Activated CD4-positive, alpha-beta T cell treated with anti-CD3 and anti-CD28 coated beads for 36 hours (primary cell): ENCODE measurements around the gene NPAS2. TPM values are rescaled to one million over a fixed set of nuclear protein-coding genes. Genes with fewer than 3 reads are reported as not detected.

Experiments used
- ATAC-seq: fragments of 200-7000 bp; cut with Tn5 transposase; one replicate; pipeline ENCODE4 v1.10.0; 2021; ENCODE audit warnings: mild to moderate bottlenecking, moderate library complexity
- CTCF ChIA-PET: fragments of 350-600 bp; sonication (Branson Sonifier 250); formaldehyde crosslinking; loops from one replicate; lab custom pipeline; 2021; ENCODE audit warnings: antibody characterized with exemption; lab: Charles Lee
- POLR2A ChIA-PET: fragments of 350-600 bp; sonication (Branson Sonifier 250); formaldehyde crosslinking; loops from one replicate; lab custom pipeline; 2021; ENCODE audit warnings: antibody characterized with exemption, inconsistent platforms; lab: Charles Lee
- DNase-seq: peaks from one replicate; pipeline ENCODE4 v3.0.0-alpha.2; 2020
- H3K27ac Mint-ChIP-seq: one replicate; pipeline ENCODE4 v1.8.0; 2021; ENCODE audit warnings: mixed read lengths
- H3K27me3 Mint-ChIP-seq: one replicate; pipeline ENCODE4 v1.8.0; 2021; ENCODE audit warnings: mixed read lengths
- H3K36me3 Mint-ChIP-seq: one replicate; pipeline ENCODE4 v1.8.0; 2021; ENCODE audit warnings: low read depth, mixed read lengths
- H3K4me1 Mint-ChIP-seq: one replicate; pipeline ENCODE4 v1.8.0; 2021; ENCODE audit warnings: mixed read lengths
- H3K4me3 Mint-ChIP-seq: one replicate; pipeline ENCODE4 v1.8.0; 2021; ENCODE audit warnings: mild to moderate bottlenecking, moderate library complexity, mixed read lengths
- H3K9me3 Mint-ChIP-seq: one replicate; pipeline ENCODE4 v1.8.0; 2021; ENCODE audit warnings: low read depth, mixed read lengths
- intact Hi-C, 2 experiments: fragments of 100-400 bp; cut with DNase I in 1 of 2; cut with micrococcal nuclease in 1 of 2; formaldehyde crosslinking; loops; one replicate each; pipeline versions ENCODE4 v1.14.2 to v1.15.1; 2022 to 2024; cut with DNase I, micrococcal nuclease
- total RNA-seq, 2 experiments: library from RNA; stranded (reverse); gene quantifications; one replicate each; pipeline ENCODE4 v1.2.3, GENCODE V29; 2021

The NPAS2 gene
- total RNA-seq, 2 experiments from 2014 or later, result 7.7 to 12.0 TPM

DNA sequence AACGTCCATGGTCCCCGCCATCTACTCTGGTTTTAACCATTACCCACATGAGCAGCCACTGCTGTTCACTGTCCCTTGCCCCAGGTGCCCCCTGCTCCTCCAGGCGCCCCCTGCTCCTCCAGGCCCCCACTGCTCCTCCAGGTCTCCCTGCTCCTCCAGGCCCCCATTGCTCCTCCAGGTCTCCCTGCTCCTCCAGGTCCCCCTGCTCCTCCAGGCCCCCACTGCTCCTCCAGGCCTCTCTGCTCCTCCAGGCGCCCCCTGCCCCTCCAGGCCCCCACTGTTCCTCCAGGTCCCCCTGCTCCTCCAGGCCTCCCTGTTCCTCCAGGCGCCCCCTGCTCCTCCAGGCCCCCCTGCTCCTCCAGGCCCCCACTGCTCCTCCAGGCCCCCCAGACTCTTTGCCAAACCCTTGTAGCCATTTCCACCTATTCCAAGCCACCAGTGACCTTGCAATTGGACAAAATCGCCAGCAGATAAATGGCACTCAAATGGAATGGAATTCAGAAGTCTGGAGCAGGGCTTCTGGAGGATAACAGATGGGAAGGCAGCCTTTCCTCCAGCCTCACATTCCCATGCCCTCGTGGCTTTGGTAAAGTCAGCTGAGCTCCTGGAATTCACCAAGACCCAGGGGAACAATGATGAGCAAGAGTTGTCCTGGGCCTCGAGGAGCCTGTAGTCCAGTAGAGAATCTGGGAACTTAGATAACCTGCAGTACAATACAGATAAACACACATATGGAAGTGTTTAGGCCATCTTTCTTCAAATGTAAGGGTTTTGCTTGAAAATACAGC, 168.9 kb downstream of the NPAS2 start:
- POLR2A ChIA-PET, result interaction anchor here (0.6 kb wide), 1 partner anchor 385 kb away, joined by 4 read pairs; no protein-coding TSS in a partner anchor
- CTCF ChIA-PET, result interaction anchor here (0.6 to 4.4 kb wide), 5 partner anchors 59 to 394 kb away, joined by 3 to 30 read pairs (median 10); no protein-coding TSS in a partner anchor

DNA sequence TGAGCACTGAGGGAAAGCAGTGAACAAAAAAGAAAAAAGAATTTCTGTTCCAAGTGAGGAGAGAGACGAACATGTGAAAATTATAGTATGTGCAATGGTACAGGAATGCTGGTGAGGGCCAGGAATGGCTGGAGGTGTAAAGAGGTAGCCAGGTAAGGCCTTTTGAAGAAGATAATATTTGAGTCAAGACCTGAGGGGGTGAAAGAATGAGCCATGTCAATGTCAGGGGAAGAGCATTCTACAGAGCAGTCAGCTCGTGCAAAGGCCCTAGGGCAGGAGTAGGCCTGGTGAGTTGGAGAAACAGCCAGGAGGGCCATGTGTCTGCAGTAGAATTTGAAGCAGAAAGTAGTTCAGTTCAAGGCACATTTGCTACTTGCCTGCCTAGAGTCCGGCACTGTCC, 169.7 kb downstream of the NPAS2 start:
- intact Hi-C loops, result loop anchor here (10.0 kb wide), 2 partner anchors 175 to 565 kb away; no protein-coding TSS in a partner anchor
- peaks cover 5% of the 10 kb centered on the region for H3K4me1 Mint-ChIP-seq
- ChIA-PET CTCF (interaction anchor here (0.6 to 2.2 kb wide), 2 partner anchors 234 to 395 kb away, joined by 3 to 10 read pairs; no protein-coding TSS in a partner anchor), POLR2A (interaction anchor here (0.6 kb wide), 1 partner anchor 386 kb away, joined by 4 read pairs; no protein-coding TSS in a partner anchor)
- DNase-seq (no peak), ATAC-seq (no peak)
- H3K27ac Mint-ChIP-seq, result no peak overlapping the region
- H3K4me3 Mint-ChIP-seq, result no peak overlapping the region
- H3K9me3 Mint-ChIP-seq, result no peaks in the 10 kb centered on the region
- H3K27me3 Mint-ChIP-seq, result peaks cover 2% of the 10 kb centered on the region
- H3K36me3 Mint-ChIP-seq, result no peaks in the 10 kb centered on the region

More for the DNA sequence above, 168.9 kb downstream of the NPAS2 start:
- ATAC-seq, result no peak
- intact Hi-C loops, result loop anchor here (10.0 kb wide), 2 partner anchors 174 to 564 kb away; no protein-coding TSS in a partner anchor
- H3K4me3 Mint-ChIP-seq, result no peak overlapping the region
- H3K27me3 Mint-ChIP-seq, result peaks cover 2% of the 10 kb centered on the region
- H3K9me3 Mint-ChIP-seq, result no peaks in the 10 kb centered on the region
- no peak overlapping the region for H3K27ac Mint-ChIP-seq
- no peaks in the 10 kb centered on the region for H3K36me3 Mint-ChIP-seq
- H3K4me1 Mint-ChIP-seq, result peaks cover 5% of the 10 kb centered on the region
- DNase-seq, result no peak

DNA sequence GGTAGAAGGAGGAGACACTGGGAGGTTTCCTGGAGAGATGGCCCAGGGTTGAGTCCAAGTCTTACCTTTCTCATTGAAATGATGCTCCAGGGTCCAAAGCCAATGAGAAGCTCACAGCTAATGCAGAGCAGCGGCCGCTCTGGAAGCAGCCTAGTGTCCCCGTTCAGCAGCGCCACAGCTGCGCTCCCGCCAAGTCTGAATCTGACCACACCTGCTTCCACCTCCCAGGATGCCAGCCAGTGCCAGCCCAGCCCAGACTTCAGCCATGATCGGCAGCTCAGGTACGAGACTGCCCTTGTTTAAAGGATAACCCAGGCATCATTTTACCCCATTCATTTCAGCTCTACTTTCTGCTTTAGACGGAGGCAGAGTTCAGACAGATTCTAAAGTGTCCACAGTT, 170.2 kb downstream of the NPAS2 start:
- POLR2A ChIA-PET, result no interaction called here

DNA sequence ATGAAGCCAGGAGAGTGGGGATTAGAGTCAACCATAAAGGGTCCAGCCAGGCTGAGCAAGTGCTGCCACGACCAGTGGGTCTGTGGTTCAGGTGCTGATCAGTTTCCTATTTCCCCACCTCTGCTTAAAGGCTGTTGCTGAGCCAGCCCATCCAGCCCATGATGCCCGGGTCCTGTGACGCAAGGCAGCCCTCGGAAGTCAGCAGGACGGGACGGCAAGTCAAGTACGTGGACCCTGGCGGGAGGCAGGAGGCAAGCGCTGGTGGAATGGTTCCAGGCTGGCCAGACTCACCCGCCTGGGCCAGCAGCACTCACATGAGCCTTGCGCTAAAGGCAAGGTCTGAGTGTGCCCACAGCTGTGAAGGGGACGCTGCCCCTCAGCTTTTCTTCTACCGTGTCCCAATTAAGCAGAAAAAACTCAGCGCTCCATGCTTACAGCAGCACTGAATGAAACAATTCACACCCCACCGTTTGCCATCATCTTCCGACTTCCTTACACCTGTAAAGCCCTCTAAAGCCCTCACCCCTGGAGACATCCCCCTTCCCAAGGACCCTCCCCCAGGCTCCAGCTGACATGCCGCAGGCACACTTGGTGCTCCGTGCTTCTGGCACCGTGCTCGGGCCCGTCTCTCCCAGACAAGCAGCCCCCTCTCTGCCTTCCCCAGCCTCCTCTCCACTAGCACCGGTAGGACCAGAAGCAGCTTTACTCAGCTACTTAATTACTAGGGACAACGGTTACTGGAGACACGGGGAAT, 170.9 kb downstream of the NPAS2 start:
- no peaks in the 10 kb centered on the region for H3K27me3 Mint-ChIP-seq
- no peak overlapping the region for H3K27ac Mint-ChIP-seq
- H3K4me1 Mint-ChIP-seq, result peaks cover 3% of the 10 kb centered on the region
- no peaks in the 10 kb centered on the region for H3K36me3 Mint-ChIP-seq
- ATAC-seq (no peak), DNase-seq (no peak)
- H3K9me3 Mint-ChIP-seq, result no peaks in the 10 kb centered on the region
- ChIA-PET CTCF (interaction anchor here (0.6 to 1.2 kb wide), 2 partner anchors 9 to 381 kb away, joined by 3 read pairs; no protein-coding TSS in a partner anchor), POLR2A (no interaction called here)
- H3K4me3 Mint-ChIP-seq, result no peak overlapping the region
- intact Hi-C loops, result no loop called here

More for the DNA sequence above, 170.2 kb downstream of the NPAS2 start:
- CTCF ChIA-PET, result interaction anchor here (0.6 to 1.2 kb wide), 2 partner anchors 234 to 380 kb away, joined by 3 read pairs; no protein-coding TSS in a partner anchor
- intact Hi-C loops, result no loop called here
- ATAC-seq (no peak), DNase-seq (no peak)
- Mint-ChIP-seq H3K4me3 (no peak overlapping the region), H3K27me3 (no peaks in the 10 kb centered on the region), H3K4me1 (peaks cover 3% of the 10 kb centered on the region), H3K27ac (no peak overlapping the region), H3K36me3 (no peaks in the 10 kb centered on the region), H3K9me3 (no peaks in the 10 kb centered on the region)

DNA sequence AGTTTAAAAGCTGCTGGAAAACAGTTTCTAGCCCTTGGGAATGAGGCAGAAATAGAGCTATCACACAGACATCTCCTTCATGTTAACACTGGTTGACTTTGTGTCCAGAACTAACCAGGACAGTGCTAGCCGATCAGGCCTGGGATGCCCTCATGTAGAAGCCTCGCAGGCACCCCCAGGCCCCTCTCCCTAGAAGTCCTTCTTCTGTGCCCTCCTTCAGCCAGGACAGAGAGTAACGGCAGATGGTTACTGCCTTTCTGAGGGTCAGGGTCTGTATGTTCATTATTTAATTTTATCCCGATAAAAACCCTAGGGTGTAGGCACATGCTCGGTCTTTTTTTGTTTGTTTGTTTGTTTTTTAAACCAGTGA, 171.4 kb downstream of the NPAS2 start:
- H3K4me3 Mint-ChIP-seq, result no peak overlapping the region
- ChIA-PET CTCF (interaction anchor here (0.6 to 1.2 kb wide), 2 partner anchors 9 to 382 kb away, joined by 3 read pairs; no protein-coding TSS in a partner anchor), POLR2A (interaction anchor here (0.7 kb wide), 1 partner anchor 253 kb away, joined by 6 read pairs; no protein-coding TSS in a partner anchor)
- no peaks in the 10 kb centered on the region for H3K27me3 Mint-ChIP-seq
- H3K27ac Mint-ChIP-seq, result no peak overlapping the region
- intact Hi-C loops, result no loop called here
- DNase-seq (no peak), ATAC-seq (no peak)
- H3K36me3 Mint-ChIP-seq, result no peaks in the 10 kb centered on the region
- no peaks in the 10 kb centered on the region for H3K9me3 Mint-ChIP-seq
- peaks cover 3% of the 10 kb centered on the region for H3K4me1 Mint-ChIP-seq

DNA sequence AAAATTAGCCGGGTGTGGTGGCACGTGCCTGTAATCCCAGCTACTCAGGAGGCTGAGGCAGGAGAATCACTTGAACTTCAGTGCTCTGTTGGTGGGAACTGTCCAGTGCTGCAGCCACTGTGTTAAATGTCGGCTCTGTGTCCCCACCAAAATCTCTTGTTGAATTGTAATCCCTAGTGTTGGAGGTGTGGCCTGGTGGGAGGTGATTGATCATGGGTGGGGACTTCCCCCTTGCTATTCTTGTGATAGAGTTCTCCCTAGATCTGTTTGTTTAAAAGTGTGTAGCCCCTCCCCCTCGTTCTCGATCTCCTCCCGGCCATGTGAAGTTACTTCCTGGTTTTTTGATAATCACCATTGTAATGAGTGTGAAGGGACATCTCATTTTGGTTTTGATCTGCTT, 172.3 kb downstream of the NPAS2 start:
- ATAC-seq, result no peak
- intact Hi-C loops, result no loop called here
- no peak overlapping the region for H3K27ac Mint-ChIP-seq
- ChIA-PET CTCF (no interaction called here), POLR2A (interaction anchor here (0.7 kb wide), 1 partner anchor 254 kb away, joined by 6 read pairs; no protein-coding TSS in a partner anchor)
- H3K9me3 Mint-ChIP-seq, result no peaks in the 10 kb centered on the region
- H3K4me3 Mint-ChIP-seq, result no peak overlapping the region
- no peaks in the 10 kb centered on the region for H3K27me3 Mint-ChIP-seq
- no peak for DNase-seq
- no peaks in the 10 kb centered on the region for H3K36me3 Mint-ChIP-seq
- H3K4me1 Mint-ChIP-seq, result peaks cover 3% of the 10 kb centered on the region

DNA sequence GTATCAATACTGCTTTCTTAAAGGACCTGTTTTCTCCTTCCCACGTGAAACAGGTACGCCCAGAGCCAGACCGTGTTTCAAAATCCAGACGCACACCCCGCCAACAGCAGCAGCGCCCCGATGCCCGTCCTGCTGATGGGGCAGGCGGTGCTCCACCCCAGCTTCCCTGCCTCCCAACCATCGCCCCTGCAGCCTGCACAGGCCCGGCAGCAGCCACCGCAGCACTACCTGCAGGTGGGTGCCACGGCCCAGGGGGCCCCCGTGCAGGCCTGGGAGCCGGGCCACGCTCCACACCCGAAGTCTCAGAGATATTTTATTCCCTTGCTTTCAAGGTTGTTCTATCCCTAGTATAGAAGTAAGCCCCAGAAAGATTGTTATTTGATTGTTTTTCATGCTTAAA, 173.4 kb downstream of the NPAS2 start:
- POLR2A ChIA-PET, result no interaction called here
- Mint-ChIP-seq H3K27ac (no peak overlapping the region), H3K36me3 (no peaks in the 10 kb centered on the region), H3K27me3 (no peaks in the 10 kb centered on the region), H3K4me3 (no peak overlapping the region), H3K4me1 (peaks cover 3% of the 10 kb centered on the region), H3K9me3 (no peaks in the 10 kb centered on the region)
- CTCF ChIA-PET, result no interaction called here
- ATAC-seq (no peak), DNase-seq (no peak)
- intact Hi-C loops, result no loop called here

DNA sequence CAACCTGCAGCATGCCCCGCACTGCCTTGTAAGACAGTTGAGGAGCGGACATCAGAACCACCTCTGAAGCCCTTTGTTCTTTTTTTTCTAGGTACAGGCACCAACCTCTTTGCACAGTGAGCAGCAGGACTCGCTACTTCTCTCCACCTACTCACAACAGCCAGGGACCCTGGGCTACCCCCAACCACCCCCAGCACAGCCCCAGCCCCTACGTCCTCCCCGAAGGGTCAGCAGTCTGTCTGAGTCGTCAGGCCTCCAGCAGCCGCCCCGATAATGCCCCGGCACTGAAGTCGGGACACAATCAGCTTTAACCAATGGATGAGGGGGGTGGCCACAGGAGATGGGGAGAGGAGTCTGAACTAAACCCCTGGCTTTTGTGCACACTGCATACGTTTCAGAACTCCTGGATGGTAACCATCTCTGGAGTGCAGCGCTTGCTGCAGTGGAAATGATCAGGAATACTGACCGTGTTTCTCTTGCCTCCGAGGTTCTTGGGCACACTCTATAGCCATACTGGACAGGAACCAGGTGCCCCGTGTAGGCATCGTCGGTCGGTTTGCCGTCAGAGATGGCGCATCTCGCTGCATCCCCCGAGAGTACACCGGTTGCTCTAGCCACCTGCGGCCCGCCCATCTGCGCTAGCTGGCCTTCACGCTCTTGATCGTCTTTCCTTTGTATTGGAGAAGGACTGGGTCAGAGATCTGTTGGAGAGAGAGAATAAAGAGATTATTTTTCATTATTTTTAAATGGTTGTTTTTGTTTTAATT, 175.6 kb downstream of the NPAS2 start:
- Mint-ChIP-seq H3K27me3 (no peaks in the 10 kb centered on the region), H3K4me3 (no peak overlapping the region), H3K36me3 (no peaks in the 10 kb centered on the region), H3K9me3 (no peaks in the 10 kb centered on the region), H3K4me1 (peaks cover 3% of the 10 kb centered on the region), H3K27ac (no peak overlapping the region)
- ATAC-seq, result no peak
- intact Hi-C loops, result no loop called here
- POLR2A ChIA-PET, result no interaction called here
- DNase-seq, result no peak
- CTCF ChIA-PET, result no interaction called here

DNA sequence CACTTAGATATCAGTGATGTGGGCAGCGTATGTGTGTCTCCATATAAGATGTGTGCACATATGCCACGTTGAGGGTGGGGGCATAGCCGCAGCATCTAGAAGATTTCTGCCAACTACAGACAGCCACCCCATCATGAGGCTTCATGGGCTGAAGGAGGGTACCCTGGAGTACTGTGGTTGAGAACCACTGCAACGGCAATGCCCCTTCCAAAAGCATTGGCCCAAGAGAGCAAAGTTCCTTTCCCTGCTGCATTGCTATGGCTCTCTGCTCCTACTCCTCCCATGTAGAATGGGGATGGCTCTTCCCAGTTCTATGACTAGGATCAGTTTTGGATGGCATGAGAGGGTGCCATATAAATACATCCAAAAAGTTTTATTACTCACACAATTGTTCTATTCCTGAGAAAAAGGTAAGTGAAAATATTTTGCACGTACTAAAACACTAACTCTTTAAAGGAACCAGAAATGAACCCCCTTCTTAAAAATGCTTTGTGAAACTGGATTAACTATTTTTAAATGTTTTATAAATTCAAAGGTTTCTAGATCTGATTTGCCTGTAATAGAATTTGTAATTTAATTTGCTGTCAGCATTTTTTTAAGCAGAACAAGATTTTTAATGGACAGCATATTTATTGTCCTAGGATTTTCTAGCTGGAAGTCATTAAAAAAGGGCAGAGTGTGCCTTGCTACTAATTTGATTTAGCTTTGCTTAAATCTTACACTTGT, 177.7 kb downstream of the NPAS2 start:
- intact Hi-C loops, result no loop called here
- no peak for DNase-seq
- ATAC-seq, result no peak
- Mint-ChIP-seq H3K36me3 (peaks cover 3% of the 10 kb centered on the region), H3K27ac (no peak overlapping the region), H3K4me1 (peaks cover 9% of the 10 kb centered on the region), H3K27me3 (no peaks in the 10 kb centered on the region), H3K4me3 (no peak overlapping the region), H3K9me3 (no peaks in the 10 kb centered on the region)
- ChIA-PET CTCF (interaction anchor here (0.7 kb wide), 1 partner anchor 8 kb away, joined by 3 read pairs; no protein-coding TSS in a partner anchor), POLR2A (no interaction called here)

DNA sequence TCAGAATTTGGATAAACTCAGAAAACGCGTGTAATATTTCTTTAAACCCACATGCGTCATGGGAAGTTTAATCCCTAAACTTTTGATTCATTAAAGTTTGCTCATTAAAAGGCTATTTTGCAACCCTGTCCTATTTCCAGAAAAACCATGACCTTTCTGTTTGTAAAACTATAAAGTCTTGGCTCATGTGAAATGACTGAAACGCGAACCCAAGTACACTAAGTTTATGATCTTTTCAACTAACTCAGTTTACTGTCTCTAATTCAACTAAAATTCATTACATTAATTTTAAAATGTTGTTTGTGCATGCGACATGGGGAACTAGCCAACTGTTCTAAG, 178.3 kb downstream of the NPAS2 start:
- ATAC-seq (no peak), DNase-seq (no peak)
- Mint-ChIP-seq H3K36me3 (peaks cover 8% of the 10 kb centered on the region), H3K27ac (no peak overlapping the region), H3K27me3 (no peaks in the 10 kb centered on the region), H3K9me3 (no peaks in the 10 kb centered on the region), H3K4me3 (no peak overlapping the region), H3K4me1 (peaks cover 9% of the 10 kb centered on the region)
- intact Hi-C loops, result no loop called here
- ChIA-PET POLR2A (no interaction called here), CTCF (interaction anchor here (0.7 to 2.2 kb wide), 3 partner anchors 8 to 14 kb away, joined by 3 to 7 read pairs (median 4); no protein-coding TSS in a partner anchor)
